NCI-H748 (cell line): ENCODE measurements around the gene UNCX.

Experiments
- DNase-seq: peaks from one replicate; lab custom pipeline; 2025; ENCODE audit not compliant: unreplicated experiment; lab: John Stamatoyannopoulos, UW

The UNCX gene

DNA sequence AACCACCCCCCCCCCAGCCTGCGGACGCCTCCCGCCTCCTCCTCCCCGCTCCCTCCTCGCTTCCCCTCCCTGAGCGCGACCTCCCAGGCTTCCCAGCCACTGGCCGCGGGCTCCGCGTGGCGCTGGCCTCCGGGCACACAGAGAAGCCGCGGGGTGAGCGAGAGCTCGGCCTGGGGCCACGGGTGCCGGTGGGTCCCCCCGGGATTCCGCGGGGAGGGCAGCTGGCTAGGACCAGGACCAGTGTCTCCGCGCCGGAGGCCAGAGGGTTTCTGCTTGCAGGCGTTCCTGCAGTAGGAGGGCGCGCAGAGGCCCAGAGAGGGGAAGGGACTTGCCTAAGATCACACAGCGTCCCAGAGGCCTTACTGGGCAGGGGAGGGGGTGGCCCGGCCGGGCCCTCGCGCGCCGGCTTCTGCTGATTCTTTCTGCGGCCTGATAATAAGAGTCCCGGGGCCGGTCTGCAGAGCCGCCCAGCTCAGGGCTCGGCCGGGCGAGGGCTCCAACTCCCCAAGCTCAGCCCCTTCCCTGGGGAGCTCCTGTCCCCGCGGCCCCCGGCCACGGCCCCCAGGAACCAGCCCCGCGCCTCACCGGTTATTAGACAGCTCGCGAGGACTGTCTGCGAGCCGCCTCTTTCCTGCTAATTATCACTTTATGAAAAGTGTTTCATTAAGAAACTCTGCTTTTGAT is 10.1 kb downstream of the UNCX start:
- DNase-seq, result no peak

DNA sequence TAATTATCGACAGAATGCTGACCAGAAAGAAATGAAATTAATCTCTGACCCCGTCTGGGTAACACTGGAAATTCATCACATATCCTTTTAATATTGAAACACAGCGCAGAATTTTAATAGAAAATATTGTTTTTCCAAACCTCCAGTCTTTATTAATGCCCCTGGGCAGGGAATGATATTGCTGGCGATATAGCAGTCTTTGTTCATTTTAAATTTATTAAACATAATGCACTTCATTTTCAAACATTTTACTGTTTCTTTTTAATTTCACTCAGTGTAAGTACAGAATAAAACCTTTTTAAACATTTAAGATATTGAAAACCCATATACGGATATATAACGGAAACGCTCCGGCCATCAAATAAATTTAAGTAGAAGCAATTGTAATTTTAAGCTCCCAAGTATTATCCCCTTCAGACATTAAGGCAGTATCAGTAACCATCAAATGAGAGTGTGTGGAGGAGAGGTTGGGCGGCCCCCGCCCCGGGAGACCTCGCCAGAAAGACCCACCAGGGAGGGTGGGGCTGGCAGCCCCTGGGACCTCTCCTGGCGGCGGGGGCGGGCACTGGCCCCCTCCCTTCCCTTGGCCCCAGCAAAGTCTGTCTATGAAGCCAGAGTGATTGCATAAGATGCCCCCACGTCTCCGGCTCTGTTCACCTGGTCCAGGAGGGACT is 10.8 kb downstream of the UNCX start:
- DNase-seq, result no peak

DNA sequence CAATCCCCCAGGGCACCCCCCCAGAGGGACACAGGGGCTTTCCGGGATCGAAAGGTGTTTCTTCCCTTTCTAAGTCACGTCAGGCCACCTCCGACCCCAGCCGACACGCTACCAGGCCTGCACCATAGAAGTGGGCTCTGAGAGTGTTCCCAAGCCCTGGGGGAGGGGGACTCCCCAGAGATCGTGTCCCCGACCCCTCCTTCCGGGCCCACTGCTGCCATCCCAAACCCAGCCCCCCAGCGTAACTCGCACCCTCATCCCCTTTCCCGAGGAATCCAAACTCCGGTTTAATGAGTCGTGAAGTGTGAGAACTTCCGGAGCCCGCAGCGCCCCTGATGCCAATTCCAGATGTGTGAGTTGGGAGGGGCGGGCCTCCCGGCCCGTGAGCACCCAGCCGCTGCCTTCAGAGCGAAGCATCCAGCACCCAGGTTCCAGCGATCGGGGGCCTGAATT is 11.3 kb downstream of the UNCX start:
- DNase-seq, result no peak

DNA sequence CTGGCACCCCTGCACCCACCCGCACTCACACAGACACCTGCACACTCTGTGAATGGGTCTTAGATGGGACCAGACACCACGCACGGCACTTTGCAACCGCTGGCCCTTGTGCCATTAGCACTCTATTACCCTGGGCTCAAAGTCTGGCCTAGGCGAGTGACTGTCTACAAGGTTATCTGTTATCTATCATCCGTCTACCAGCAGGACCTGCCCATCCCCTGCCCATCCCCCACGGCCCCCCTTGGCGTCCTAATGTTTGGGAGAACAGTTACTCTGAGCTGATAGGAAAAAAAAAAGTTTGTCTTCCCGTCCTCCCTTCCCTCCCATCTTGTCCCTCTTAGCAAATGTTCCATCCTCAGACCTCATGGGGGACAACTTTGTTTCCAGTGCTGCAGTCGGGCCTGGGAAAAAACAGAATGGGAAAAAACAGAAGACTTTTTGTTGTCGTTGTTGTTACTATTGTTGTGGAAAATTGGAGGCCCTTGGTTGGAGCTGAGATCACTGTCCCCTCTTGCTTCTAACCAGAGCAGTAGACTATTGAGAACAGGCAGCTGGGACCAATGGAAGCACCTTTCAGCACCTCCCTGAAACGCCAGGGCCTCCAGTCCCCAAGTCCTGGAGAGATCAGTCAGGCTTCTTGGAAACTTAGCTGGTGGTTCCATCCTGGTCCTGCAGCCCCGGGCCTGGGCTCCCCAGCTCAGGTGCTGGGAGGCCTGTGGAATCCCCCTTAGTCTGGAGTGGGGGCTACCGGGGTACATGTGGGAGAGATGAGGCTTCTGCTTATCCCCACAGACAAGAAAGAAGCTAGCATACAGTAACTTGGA is 12.2 kb downstream of the UNCX start:
- DNase-seq, result no peak

DNA sequence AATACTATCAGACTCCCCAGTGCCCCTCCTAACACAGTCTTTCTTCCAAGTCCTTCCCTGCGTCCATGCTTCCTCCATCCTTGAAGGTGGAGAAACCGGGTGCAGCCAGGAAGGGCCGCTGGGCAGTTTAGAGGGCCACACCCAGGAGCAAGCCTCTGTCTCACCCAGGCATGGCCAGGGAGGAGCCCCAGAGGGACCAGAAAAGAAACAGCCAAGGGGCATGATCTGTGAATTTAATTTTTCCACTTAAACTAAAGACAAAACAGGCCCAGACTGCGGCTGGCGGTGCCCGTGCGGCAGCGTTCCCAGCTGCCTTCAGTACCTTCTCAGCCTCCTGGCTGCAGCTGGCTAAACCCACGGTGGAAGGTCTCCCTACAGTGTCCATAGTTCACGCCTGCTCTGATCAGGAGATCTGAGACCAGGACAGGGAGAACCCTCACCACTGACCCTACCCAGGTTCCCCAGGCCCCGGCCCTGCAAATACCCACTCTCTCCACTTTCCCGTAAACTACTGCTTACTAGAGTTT is 12.9 kb downstream of the UNCX start:
- no peak for DNase-seq

DNA sequence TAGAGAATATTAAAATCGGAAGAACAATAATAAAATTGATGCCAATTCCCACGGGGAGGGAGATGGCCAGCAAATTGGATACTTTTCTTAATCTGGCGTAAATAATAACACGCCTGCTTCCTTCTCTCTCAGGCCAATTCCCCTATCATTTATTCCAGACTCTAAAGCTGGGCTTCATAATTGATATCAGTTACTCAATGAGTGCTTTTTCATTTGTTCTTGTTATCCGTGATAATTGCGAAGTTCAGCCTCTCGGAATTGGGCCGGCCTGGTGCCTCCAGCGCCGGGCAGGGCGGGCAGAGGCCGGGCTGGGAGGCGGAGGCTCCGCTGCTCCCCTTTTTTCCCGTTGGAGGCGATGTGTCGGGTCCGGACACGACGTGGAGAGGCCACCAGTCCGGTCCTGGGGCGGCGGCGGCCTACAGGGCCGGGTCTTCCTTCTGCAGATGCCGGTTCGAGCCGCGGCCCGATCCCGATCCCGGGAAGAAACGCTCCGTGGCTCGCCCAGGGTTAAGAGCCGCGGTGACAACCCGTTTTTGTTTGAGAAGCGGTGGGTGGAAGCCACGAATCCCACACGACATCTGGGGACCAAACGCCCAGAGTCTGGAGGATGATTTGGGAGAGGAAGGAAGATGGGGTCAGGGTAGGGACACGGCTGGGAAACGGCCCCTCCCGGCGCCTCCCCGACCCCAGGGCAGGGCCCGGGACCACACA is 13.6 kb downstream of the UNCX start:
- no peak for DNase-seq

DNA sequence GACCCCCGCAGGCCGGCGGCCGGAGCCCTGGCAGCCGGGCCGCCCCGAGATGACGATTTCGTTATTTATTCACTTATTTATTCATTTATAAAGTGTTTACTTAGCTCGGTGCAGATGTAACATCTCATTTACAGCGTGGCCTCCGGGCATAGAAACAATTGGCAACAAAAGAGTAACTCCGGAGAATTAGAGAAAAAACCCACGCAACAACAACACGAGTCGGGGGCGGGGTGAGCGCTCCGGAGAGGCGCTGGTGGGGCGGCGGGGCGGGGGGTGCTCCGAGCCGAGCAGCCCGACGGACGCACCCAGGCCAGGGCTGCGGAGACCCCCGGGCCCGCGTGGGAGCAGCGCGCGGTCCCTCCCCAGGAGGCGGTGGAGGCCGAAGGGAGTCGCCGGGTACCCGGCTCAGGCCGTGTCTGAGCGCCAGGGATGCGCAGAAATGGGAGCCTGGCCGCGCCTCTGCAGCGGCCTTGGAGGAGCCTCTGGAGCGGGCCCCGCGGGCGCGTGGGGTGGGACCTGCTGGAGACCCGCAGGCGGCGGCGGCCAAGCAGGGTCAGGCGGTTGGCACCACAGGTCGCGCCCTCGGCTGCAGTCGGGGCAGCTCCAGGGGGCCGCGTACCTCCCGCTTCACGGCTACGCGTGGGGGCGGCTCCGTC is 14.3 kb downstream of the UNCX start:
- DNase-seq, result no peak

DNA sequence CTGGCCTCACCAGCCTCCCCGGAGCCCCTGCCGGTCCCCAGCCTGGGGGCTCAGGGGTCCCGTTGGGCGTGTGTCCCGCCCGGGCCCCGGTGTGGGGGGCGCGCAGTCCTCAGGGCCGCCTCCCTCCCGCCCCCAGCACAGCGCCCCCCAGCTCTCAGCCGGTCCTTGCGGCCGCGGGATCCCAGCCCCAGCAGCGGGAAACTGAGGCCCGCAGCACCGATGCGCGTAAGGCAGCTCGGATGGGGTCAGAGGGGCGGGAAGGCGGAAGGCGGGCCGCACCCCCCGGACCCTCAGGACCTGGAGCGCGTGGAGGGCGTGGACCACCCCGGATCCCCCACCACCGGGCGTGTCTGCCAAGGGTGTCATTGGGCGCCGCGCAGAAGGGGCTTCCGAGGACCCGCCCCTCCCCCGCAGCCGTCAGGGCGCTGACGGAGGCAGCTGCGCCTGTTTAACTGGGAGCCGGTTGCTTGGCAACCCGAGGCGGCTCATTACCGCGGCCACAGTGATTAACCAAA is 14.9 kb downstream of the UNCX start:
- DNase-seq, result peak; percentile 90

DNA sequence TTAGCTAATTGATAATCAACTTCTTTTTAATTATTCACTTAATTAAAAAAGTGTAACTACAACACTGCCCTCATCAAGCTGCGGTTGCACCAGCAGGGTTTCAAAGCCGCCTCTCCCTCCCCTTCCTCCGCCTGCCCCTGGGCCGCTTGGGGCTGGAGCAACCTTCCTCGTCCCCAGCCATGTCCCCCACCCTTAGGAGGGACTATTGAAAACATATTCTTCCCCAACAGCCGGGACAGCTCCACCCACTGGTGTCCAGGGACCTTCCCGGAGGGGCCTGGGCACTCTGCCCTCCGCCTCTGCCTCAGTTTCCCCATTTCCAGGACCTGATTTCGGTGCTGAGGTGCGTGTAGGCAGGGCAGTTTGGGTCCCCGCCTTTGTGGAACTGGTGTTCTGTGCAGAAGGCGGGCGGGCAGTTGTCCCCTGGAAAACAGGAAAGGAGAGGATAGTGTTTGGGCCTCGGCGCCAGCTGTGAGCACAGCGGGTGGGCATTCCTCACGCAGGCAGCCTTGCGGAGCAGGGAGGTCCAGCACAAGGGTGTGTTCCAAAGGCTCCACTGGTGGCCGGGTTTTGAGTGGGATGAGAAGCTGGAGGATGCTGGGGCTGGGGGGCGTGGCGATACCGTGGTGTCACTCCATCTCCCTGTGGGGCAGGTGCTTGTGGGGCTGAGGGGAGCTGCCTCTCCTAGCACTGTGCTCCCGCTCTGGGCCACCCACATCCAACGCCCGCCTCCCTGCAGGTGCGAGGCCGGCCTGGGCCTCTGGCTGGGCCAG is 15.7 kb downstream of the UNCX start:
- peak; percentile 75 for DNase-seq

DNA sequence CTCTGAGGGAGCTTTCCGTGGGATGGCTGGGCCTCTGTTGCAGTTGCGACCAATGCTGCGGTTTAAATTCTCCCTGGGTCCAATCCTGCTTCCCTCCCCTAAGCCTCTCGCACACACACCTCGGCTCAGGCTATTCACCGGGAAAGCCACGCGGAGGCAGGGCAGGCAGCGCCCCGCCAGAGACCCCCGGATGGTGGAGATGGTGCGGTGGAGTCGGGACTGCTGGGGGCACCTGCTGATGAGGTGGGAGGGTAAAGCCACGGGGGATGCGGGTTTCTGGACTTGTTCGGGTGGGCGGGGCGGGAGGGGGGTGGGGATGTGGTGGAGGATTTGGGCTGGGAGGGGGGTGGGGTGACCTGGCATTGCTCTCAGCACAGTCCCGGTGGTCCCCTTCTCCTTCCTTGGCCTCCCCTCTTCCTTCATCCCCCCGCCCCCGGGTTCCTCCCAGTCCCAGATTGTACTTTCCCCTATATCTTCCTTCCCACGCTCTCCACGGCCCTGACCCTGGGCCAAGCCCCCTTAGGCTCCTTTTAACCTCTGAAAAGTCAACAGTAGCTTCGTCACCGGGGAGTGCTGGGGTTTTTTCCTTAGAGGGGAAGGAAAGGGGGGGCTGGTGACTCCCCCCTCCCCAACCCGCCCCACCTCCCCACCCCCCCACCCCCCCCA is 16.4 kb downstream of the UNCX start:
- DNase-seq, result no peak

DNA sequence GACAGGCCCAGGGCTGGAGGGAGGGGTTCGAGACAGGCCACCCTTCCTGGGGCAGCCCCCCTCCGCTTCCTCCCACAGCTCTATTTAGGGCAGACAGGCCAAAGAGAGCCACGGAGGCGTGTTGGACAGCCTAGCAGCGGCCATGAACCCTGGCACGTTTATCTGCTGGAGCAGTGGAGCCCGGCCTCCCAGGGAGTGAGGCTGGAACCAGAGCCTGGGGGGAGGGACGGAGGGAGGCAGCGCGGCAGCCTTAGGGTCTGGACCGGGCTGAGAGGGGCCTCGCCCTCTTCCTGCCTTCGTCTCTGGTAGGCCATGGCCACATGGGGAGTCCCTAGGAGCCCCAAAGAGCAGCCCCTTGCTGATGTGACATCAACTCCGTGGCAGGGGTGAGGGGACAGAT is 17.1 kb downstream of the UNCX start:
- DNase-seq, result no peak

DNA sequence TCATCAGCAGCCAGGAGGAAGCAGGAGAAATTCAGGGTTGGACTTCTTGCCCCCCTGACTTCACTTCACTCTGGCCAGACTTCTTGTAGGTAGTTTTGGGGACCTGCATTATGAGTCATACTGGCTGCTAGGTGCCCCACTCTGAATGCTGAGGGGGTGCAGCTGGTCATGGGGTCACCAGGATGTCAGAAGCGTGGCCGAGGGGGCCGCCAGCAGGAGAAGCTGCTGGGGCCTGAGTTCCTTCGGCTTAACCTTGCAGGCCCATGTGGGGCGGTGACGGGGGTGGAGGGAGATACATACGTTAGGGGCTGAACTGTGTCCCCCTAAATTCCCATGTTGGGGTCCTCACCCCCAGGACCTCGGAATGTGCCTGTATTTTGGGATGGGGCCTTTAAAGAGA is 18.2 kb downstream of the UNCX start:
- DNase-seq, result no peak

DNA sequence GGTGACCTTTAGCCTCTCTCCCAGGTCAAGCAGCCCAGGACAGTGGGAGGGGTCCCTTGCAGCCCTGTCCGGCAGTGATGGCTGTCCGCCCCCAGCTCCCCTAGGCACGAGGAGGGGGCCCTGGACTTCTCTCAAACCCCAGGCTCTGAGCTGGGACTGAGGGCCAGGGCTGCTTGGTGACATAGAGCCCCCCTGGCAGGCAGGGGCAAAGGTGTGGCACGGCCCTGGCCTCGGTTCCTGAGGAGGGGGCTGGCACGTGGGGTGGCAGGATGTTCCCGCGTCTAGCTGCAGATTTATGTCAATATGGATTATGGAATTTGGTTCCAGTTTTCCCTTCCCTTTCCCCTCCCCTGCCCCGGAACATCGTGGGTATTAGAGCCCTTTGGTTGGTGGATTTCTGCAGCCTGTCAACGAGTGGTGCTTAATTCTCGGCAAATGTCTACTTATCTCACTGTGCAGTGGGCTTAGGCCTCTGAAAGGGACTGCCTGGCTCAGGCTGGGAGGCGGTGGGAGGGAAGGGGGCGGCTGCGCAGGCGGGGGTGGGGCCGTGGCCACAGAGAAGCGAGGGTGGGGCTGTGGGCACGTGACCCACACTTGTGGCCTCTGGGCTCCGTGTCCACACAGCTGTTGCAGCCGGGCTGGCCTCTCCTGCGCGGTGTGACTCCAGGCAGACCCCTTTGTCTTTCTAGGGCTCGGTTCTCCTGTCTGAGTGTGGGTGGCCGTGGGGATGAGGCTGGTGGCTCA is 19.3 kb downstream of the UNCX start:
- no peak for DNase-seq

DNA sequence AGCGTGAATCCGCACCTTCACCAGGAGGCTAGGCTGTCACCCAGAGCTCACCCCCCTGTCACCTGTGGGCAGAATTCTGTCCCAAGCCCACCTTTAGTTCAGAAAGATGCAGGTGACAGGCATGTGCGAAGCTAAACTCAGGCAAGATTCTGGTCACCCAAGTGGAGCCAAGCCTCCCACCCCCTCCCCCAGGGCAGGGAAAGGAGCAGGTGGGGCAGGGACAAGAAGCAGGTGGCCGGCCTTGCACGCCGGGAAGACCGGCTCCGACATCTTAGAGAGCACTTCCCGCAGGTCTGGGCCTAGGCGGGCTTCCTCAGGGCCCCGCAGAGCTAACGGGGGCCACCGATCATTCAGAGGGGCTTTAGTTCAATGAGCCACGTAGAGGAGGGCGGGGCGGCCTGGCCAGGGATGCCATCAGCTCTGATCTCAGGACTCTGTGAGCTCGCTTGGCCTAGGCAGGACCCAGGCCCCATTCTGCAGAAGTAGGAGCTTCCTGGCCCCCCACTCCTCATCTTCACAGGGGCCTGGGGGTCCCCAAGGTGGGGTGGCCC is 19.9 kb downstream of the UNCX start:
- no peak for DNase-seq

DNA sequence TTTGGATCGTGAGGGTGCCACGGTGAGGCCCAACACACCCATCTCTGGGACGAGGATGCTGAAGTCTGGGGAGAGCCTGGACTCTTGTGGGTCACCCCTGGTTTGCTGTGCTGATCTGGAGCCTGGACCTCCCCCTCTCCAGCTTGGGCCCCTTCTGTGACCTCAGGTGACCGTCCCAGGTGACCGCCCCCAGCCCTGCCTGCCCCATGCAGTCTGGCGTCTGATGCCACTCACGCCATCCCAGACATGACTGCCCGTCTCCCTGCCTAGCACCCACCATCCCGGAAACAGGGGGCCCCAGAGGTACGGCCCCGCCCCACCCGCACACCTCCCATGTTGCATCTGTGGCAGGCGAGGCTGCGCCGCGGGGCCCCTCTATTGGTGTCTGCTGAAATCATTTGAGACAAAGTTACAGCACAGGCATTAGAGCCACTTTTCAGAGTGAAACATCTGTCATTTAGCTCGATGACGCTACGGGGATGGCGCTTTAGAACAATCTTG is 21.1 kb downstream of the UNCX start:
- DNase-seq, result no peak

DNA sequence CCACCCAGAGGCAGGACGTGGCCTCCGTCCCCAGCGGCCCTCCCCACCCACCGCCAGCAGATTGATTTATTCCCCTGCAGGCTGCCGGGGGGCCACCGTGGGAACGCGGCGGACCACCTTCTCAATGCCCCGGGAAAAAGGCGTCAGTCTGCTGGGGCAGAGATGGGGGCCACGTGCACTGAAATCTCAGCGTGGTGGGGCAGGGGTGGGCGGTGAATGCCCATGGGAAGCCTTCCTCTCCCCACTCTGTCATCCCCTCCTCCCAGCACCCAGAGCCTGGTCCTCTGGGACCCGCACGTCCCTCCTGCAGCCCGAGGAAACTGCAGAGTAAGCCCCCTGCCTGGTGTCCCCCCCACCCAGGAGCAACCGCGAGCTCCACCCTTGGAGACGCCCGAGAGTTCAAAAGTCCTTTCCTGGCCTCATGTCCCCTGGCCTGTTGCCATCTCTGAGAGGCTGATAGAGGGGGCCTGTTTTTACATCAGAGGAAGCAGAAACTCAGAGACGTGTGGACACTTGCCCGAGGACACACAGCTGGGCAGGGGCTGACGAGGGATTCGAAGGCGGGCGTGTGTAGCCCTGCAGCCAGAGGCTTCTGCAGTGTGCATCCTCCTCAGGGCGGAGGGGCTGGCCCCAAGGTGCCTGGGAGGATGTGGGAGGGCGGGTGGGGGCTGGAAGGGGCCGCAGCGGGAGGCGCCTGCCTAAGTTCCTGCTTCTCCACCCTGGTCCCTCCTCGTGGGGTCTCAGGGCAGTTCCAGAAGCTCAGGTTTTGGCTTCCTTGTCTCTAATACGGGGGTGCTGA is 21.8 kb downstream of the UNCX start:
- no peak for DNase-seq
